Cortex of kidney (tissue), 1 donor: ENCODE results near the gene CRHR2.

Source experiments
- DNase-seq: peaks from one replicate; lab custom pipeline; 2025; lab: John Stamatoyannopoulos, UW

Gene CRHR2

GRCh38 chr7:30618080-30618676 is 64.1 kb downstream of the CRHR2 start:
- DNase-seq: no peak

GRCh38 chr7:30617359-30617758 is 64.9 kb downstream of the CRHR2 start:
- no peak for DNase-seq

GRCh38 chr7:30616318-30616717 is 65.9 kb downstream of the CRHR2 start:
- no peak for DNase-seq

GRCh38 chr7:30613366-30614325 is 68.6 kb downstream of the CRHR2 start:
- no peak for DNase-seq

- no peak for DNase-seq
Measured at GRCh38 chr7:30612658-30613265, 69.5 kb downstream of the CRHR2 start.

- DNase-seq: no peak
Measured at GRCh38 chr7:30605832-30606231, 76.4 kb downstream of the CRHR2 start.

- DNase-seq: no peak
Measured at GRCh38 chr7:30604901-30605300, 77.4 kb downstream of the CRHR2 start.
